ENCODE results near the gene CDK17.
A peak's percentile ranks its signal among the peaks of the same experiment; 100 is the strongest.
"Not testable (repeated sequence)": the region's sequence is repeated elsewhere in the genome, so short reads cannot be mapped to it uniquely, and the experiment has no call there.

CDK17 gene

DNA sequence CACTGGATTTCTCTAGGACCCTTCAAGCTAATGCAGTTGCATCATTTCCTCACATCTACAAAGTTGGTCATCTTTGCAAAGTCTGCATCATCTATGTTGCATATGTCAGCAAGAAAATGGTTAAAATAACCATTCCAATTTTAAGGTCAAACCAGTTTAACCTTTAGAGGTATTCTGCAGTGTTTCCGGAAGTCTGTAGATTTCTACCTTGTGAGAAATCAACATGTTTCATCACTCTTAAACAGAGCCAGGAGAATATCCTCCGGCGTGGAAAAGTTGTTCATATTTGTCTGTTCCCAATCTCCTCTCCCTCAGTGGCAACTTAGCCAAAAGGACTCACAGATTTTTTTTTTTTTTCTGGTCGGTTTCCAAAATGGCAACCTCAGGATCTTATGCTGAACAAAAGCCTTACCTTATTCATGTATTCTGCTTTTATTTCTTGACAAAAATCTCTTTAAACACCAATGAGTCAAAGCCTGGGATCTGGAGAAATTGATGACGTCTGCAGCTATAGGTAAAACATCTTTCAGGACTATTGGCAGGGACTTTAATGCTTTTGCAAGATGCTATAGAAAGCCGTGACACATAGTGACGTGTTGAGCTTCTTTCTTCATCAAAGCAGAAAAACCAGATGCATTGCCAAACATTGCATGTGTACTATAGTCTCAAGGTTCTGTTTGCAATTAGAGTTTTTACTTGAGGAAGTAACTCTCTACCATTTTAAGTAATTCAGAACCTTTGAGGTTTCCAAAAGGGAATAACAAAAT, 16.0 kb upstream of the CDK17 start:
- no peak for DNase-seq

DNA sequence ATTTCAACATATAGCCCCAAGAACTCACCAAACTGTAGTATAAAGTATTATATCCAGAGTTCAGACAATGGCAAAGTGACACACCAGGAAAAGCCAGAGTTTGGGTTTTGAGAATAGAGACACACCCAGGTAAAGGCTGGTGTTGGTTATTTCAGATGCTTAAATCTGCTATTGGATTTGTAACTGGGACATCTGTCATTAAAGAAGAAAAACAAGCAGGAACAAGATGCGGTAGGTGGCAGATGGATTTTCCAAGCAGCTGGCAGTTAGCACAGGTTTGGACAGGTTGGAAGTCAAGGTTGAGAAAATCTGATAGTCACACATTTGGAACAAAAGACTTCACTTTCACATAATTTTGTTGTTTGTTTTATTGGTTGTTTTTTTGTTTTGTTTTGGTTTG, 14.4 kb upstream of the CDK17 start:
- no peak for DNase-seq

DNA sequence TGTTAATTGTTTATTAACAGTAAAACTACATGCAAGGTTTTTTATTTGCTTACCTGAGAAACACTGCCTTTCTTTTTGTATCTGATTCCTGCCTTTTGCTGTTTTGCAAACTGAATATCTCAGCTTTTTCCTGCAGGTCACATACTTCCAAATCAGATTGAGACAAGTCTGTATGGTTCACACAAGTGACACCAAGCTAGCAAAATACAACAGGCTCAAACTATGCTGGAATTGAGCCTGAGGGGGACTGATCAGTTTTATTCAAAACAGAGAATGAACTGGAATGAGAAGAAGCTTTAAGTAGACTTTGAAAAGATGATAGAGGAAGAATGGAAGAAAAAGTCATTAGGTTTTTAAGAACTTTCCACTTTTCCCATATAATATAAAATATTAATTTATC, 12.2 kb upstream of the CDK17 start:
- no peak for DNase-seq

DNA sequence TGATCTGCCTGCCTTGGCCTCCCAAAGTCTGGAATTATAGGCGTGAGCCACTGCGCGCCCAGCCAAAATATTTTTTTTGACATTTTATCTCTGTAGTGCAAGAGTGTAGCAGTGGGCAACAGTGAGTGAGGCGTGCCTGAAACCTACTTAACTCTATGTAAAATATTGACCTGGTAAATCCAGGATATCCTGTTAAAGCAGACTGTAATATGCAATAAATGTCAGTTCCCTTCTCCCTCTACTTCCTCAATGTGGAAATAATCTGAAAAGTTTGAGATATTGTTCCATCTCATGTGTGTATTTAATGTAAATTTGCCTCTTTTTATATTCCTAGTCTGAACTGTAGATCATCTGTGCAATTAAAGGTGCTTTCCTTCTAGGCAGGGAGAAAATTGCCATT, 9.5 kb upstream of the CDK17 start:
- DNase-seq, result no peak

DNA sequence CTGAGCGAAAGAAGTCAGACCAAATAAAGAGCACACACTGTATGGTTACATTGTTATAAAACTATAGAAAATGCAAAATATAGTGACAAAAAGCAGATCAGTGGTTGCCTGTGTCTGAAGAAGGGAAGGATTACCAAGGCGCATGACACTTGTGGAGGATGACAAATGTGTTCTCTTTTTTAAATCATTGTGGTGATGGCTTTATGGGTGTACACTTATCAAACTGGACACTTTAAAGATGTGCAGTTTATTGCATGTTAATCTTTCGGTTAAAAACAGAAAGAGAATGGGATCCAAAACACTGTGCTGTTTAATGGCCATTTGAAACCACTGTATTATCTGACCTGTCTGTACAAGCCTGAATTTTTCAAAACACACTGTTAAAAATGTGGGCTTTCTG, 8.8 kb upstream of the CDK17 start:
- DNase-seq, result no peak

DNA sequence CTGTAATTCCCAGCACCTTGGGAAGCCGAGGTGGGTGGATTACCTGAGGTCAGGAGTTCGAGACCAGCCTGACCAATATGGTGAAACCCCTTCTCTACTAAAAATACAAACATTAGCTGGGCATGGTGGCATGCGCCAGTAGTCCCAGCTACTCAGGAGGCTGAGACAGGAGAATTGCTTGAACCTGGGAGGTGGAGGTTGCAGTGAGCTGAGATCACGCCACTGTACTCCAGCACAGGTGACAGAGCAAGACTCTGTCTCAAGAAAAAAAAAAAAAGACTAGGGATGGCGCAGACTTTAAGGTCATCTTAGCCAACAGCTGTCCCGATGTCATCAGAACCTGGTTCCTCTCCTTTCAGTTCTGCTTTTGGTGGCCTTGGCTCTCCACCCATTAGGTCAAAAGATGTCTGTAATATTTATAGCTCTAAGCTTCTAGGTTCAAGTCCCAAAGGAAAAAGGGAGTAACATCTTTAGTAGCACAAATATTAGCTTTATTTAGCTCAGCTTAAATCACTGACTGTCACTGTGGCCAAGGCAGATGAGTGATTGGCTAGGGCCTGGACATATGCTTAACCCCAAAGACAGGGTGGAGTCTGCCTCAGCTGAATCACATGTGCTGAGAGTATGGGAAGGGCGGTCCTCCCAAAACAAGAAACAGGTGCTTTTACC, 7.3 kb upstream of the CDK17 start:
- not testable (repeated sequence) for DNase-seq

DNA sequence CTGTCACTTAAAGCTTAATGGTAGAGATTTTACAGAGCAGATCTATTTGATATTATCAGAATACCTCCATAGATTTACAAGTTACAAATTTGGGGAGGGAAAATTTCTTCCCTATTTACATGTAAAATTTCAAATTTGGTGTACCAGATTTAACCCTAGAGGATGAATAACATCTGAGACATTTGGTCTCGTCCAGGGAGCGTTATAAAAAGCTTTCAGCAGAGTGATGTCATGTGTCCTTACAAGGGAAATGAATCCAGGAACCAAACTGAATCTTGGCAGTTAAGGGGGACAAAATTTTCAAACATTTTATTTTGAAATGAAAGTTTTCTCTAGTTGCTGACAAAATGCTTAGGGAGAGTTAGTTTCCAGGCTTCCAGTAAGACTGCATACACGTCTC, 4.5 kb upstream of the CDK17 start:
- no peak for DNase-seq

DNA sequence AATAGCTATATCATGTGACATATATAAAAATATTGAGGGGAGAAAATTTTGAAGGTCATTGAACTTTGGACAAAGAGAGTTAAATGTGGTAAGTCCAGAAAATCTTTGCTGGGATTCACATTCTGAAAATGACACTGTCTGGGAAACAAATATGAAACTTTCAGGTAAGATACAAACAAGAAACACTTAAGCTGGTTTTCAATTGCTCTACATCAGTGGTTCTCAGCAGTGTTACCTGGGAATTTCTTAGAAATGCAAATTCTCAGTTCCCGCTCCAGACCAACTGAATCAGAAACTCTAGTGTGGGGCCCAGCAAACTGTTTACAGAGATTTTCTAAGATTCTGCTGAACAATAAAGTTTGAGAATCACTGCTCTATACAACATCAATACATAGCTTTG, 3.6 kb upstream of the CDK17 start:
- DNase-seq, result no peak

DNA sequence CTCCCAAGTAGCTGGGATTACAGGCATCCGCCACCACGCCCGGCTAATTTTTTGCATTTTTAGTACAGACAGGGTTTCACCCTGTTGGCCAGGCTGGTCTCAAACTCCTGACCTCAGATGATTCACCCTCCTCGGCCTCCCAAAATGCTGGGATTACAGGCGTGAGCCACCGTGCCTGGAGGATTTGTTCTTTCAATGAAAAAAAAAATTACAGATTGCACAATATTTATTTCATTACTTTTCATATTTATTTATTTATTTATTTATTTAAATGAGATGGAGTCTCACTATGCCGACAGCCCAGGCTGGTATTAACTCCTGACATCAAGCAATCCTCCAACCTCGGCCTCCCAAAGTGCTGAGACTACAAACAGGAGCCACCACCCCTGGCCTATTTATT, 2.3 kb upstream of the CDK17 start:
- DNase-seq, result not testable (repeated sequence)

DNA sequence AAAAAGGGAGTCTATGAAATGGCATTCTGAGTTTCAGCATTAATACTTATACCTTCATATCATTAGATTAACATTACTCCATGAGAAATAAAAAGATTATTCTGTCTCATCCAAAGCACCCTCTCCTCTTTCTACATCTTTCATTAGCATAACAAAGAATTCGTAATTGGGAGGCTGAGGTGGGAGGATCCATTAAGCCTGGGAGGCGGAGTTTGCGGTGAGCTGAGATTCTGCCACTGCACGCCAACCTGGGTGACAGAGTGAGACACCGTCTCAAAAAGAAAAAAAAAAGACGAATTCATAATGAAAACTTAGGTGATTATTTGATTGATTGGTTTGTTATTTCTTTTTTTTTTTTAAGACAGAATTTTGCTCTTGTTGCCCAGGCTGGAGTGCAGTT, 1.8 kb upstream of the CDK17 start:
- no peak for DNase-seq

DNA sequence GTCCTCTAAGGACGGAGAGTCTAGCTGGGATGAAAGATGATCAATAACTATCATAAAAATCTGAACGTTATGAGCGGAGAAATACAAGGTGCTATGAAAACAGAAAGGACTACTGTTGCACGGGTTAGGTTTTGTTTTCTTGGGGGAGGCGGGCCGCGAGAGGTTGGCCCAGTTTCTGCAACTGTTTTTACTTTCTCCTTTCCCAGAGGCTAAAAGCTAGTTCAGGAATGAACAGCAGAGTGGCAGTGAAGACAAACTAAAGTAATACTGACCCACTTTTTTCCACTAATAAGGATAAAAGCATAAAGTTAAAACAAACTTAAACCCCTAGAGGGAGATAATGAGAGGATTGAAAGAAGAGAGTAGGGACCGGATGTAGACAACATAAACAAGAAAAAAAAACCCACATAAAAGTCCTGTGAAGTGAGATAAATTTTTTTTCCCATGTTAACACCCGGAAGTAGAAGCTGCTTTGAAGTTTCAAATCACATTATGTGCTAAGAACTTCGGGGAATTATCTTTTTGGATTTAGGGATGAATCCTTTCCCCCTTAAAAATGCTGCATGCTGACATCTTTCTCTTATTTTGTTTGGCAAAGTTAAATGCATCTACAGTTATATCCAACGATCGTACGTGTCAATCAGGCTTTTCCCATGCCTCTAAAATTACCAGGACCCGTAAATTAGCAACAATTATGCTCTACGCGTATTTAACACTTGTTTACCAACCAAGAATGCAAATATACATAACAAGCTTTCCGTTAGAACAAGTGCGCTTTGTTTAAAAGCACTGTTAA, 1.0 kb upstream of the CDK17 start:
- peak; percentile 50 for DNase-seq

DNA sequence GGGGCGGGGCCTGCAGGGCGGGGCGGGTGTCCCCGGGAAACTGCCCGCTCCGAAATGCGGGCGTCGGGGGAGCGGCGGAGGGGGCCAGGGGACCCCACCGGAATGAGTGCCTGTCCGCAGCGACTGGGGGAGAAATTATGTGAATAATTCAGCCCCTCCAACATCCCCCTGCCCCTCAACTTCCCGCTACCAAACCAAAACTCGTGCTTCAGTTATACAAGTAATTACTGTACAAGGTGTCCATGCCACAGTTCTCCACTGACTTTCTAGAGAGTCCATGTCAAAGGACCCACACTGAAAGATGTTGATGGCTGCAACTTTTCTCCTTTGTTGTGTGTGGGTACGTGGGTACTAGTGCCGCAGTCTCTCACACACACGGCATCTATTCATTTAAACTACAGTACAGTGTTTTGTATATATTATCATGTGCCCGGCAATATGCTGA, 414 bp upstream of the CDK17 start:
- no peak for DNase-seq

DNA sequence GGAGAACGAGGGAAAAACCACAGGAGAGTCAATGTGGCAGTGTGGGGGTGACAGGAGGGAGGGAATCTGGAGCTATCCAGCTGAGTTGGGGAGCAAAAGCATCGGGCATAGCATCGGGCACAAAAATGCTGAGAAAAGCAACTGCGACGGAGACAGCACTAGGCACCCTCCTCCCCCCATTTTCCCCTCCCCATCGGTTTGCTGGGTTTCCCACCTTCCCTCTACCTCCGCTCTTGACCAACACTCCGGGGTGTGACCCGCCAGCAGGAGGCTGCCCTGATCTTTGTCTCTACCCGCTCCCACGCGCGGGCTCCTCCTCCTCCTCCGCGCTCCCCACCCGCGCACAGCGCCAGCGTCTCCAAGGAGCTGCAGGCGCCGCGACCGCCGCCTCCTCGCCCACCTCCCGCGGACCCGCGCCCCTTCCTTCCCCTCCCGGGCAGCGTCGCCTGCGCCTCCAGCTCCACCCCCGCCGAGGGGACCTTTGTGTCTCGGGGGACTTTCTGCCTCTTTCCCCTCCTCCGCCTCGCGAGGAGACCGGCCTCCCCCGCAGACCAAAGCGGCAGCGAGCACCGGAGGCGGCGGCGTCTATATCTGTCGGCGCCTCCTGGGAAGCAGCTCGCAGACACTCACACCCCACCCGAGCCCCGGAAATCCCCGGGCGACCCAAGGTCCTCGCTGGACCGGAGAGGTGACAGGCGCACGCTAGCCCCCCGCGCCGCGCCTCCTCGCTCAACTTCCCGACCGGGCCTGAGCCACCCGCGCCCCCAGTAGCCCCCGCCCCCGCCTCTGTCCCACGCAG, 920 bp downstream of the CDK17 start:
- DNase-seq, result peak; percentile 42

DNA sequence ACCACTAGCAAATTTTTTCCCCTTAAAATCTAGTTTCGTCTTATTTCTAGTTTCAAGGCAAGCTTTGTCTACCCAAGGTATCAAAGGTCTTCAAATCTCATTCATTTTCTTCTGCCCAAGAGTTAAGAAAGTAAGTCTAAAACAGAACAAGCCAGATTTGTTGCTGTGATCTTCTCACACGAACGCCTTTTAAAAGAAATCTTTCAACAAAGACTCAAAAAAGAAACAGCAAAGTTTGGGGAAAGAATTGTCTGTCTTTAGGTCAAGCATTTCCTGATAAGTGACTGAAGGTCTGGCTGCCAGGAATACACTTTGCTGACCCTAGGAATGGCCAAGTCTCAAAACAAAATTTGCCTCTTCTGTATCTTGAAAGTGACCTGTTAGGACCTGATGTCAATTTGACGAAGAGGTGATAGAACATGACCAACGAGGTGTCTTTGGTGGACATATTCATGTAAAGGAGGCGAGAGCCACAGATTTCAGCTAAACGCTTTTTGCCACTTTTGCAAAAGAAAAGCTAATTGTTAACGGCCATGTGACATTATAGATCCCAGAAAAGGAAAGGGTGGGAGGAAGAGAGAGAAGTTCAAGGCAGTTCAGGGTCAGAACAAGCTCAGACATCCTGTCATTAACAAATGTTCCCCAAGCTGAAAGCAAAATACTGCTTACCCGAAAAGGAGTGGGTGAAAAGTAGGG, 1.7 kb downstream of the CDK17 start:
- no peak for DNase-seq

DNA sequence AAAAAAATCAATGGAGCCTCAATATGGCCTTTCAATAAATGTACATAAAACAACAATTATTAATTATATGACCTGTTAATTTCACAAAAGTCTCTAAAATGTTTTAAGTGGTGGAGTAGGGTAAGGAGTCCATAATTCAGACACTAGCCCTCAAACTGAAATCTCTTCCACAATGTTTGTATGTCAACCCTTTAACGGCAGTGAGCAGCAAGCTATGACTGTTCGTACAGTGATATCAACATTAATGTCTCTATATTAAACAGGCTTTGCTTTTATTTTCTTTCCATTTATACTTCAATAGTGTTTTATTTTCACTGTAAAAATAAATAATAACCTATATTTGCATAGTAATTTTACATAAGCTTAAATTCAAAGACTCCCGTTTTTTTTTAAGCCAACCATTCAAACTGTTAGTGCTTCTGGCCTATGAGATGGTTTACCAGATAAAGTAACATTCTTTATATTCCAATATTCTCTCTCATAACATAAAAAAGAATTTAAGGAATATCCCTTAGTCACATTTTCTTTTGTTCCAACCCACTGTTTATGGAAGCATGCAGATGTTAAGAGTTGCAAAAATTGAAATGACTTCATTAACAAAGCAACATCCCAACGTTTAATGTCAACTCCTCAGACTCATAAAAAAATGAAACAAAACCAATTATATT, 2.3 kb downstream of the CDK17 start:
- DNase-seq, result no peak

DNA sequence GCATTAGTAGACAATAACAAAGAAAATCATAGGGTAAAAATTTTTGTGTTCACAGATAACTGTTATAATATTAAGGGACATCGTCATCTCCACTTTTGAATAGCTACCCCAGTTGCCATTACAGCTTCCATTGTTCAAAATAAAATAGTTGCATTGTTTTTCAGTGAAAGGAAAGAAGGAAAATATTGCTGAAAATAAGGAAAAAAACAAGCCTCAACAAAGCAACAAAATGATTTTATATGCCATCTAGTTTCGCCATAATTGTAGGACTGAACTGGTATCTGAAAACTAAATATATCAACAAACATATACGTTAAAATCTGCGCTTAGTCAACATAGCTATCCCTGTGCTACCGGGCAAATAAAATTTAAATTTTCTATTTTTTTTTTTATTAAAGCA, 3.3 kb downstream of the CDK17 start:
- DNase-seq, result no peak

DNA sequence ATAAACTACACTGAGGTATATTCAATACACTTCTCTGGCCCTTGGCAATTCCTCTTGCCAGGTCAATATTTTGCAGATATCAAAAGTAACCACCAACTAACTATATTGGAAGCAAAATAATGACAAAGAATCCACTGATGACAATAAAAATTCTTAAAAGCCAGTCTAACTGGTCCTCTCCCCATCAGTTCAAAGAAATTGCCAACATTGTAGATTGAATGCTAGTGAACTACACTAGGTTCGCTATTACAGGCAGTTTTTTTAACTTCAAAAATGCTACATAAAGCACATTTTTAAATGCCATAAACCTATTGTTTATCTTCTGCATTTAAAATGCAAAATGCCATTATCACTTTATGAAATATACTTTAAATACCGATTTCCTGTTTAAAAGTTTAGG, 4.0 kb downstream of the CDK17 start:
- no peak for DNase-seq

DNA sequence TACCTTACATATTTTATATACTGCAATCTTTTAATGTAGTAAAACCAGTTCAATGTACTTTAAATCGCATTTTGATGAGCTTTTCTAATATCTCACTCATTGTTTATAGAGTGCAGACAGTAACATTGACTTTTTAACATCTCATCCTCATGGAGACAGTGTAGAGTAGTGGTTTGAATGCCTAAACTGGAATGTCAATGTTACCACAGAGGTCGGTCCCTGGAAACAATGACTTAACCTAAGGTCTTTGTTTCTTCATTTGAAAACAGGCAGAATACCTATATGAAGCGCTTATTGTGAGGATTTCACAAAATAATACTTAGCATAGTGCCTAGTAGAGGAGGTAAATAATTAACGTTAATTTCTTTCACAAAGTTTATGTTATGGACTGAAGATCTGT, 5.0 kb downstream of the CDK17 start:
- DNase-seq, result no peak

DNA sequence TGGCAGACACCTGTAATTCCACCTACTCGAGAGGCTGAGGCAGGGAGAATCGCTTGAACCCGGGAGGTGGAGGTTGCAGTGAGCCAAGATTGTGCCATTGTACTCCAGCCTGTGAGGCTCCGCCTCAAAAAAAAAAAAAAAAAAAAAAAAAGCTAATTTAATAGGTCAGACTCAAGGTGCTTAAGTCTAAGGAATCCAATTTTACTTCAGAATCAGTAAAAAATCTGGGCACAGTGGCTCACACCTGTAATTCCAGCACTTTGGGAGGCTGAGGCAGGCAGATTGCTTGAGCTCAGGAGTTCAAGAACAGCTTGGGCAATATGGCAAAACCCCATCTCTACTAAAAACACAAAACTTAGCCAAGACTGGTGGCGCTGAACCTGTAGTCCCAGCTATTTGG, 7.0 kb downstream of the CDK17 start:
- not testable (repeated sequence) for DNase-seq

DNA sequence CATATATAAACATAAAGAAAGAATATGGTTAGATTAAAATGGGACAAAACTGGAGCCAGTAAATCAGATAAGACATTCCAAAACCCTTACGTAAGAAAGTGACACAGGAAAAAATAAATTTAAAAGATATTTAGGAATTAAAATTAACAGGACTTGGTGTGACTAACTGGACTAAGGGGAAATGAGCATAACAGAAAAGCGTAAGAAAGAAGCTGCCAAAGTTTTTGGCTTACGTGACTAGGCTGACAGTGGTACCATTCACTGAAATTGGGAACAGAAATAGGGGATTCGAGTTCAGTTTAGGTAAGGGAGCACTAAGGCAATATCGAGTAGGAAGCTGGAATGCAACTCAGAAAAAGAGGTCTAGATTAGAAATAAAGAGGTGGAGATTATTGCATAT, 7.8 kb downstream of the CDK17 start:
- no peak for DNase-seq

DNA sequence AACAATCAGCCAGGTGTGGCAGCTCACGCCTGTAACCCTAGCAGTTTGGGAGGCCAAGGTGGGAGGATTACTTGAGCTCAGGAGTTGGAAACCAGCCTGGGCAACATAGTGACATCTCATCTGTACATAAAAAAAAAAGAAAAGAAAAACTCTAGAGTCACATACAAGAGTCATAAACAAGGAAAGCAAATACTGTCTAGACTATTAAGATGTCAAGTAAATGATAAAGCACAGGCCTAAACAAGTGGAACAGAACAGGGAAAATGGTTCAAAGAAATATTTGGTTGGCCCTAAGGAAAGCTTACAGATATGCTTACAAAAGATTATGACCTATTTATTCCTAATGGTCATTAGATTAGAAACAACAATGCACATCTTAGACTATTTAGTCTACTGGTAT, 12.3 kb downstream of the CDK17 start:
- no peak for DNase-seq

DNA sequence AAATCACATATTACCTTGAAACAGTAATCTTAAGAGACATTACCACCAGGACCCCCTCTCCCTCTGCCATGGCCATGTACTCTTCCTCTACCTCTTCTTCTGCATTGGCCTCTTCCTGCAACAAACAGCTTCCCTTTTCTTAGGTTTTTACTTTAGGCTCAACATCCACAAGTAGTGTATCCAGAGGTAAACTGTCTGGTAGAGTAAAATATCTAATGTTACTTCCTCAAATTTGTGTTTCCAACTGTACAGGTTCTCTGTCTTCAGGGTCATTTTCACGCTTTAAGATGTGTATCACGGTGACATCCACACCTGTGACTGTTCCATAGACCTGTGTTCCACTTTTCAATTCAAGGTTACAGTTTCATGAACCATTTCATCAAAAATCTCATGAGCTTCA, 13.4 kb downstream of the CDK17 start:
- no peak for DNase-seq

Data from NCI-H345 (cell line).